Omental fat pad (tissue), 4 donors: ENCODE data around the gene NOC3L. TPM values are rescaled to one million over a fixed set of nuclear protein-coding genes. Genes with fewer than 3 reads are reported as not detected.
"Not testable (repeated sequence)": the region's sequence is repeated elsewhere in the genome, so short reads cannot be mapped to it uniquely, and the experiment has no call there.

Experiments used
- ATAC-seq: fragments of 150-250 bp; one replicate; pipeline ENCODE4 v1.9.1; 2016; ENCODE audit warnings: mild to moderate bottlenecking, moderate library complexity; ENCODE audit not compliant: low FRiP score
- DNase-seq: peaks from one replicate; pipeline ENCODE4 v3.0.0-alpha.2; 2019; ENCODE audit warnings: low spot score
- CTCF ChIP-seq, 3 donors: fragments of 450-650 bp; IDR thresholded peaks; one replicate each; pipeline ENCODE4 v1.5.1; 2016 to 2017; ENCODE audit warnings: antibody characterized with exemption in 3 of 3, mild to moderate bottlenecking in 3 of 3, moderate library complexity in 2 of 3
- total RNA-seq, 4 donors: library from RNA; depleted of rRNA; stranded (reverse); fragments of >200 nt; gene quantifications; one replicate each; pipeline ENCODE4 v1.1.0, GENCODE V29; 2016

NOC3L gene
- total RNA-seq, 4 donors from 2014 or later, result 20.3 to 42.9 (median 23.0) TPM

DNA sequence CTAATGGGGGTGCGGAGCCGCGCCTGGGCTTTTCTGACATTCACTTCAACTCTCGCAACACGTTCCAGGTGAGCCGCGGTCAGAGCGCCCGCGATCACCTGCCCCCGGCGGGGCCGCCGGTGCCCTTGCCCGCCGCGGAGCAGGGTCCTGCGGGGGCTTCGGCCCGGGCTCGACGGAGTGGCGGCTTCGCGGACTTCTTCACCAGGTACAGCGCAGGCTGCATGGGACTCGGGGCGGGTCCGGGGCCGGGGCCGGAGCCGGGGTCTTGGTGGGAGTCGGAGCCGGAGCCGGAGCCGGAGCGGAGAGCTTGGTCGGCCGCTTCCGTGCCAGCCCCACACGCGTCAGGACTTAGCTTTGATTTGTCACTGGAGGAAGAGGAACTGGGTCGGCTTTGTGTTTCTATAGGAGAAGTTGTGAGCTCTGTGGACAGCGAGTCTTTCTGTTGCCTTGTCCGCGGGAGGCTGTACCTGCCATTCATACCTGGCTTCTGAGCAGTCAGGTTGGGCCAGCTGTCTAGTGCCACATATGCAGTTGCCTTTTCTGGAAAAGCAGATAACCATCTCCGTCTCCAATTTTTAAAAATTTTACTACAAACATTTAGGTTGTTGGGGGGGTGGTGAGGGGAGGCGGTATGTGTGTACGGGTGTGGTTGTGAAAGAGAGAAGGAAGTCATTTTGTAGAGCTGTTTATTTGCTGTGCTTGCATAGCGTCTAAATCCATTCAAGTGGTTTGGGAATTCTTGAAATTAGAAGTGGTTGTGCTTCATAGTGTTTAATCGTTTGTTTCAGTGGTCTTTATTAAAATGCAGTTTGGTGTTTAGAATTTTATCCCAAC, 40.9 kb upstream of the NOC3L start:
- ATAC-seq, result peak; percentile 66
- DNase-seq, result peak; percentile 28
- TF ChIP-seq CTCF (IDR thresholded peaks at IDR 0.05), result no peak

- DNase-seq (no peak), ATAC-seq (peak; percentile 47)
Observed at GRCh38 chr10:94402843-94403379, 40.2 kb upstream of the NOC3L start.

GRCh38 chr10:94402204-94402842, 39.6 kb upstream of the NOC3L start, which contains the start of gene TBC1D12:
TSS of gene TBC1D12 (plus strand) at chr10:94402541. CDS start at chr10:94402614, 73 bp downstream.
- DNase-seq (peak; percentile 72), ATAC-seq (peak; percentile 97)
- TF ChIP-seq CTCF (IDR thresholded peaks at IDR 0.05), result no peak

More at GRCh38 chr10:94402843-94403379, 40.2 kb upstream of the NOC3L start:
- TF ChIP-seq CTCF (IDR thresholded peaks at IDR 0.05), result no peak

- DNase-seq (no peak), ATAC-seq (no peak)
- TF ChIP-seq CTCF (IDR thresholded peaks at IDR 0.05), result no peak
Observed at GRCh38 chr10:94398762-94399161, 36.0 kb upstream of the NOC3L start.

DNA sequence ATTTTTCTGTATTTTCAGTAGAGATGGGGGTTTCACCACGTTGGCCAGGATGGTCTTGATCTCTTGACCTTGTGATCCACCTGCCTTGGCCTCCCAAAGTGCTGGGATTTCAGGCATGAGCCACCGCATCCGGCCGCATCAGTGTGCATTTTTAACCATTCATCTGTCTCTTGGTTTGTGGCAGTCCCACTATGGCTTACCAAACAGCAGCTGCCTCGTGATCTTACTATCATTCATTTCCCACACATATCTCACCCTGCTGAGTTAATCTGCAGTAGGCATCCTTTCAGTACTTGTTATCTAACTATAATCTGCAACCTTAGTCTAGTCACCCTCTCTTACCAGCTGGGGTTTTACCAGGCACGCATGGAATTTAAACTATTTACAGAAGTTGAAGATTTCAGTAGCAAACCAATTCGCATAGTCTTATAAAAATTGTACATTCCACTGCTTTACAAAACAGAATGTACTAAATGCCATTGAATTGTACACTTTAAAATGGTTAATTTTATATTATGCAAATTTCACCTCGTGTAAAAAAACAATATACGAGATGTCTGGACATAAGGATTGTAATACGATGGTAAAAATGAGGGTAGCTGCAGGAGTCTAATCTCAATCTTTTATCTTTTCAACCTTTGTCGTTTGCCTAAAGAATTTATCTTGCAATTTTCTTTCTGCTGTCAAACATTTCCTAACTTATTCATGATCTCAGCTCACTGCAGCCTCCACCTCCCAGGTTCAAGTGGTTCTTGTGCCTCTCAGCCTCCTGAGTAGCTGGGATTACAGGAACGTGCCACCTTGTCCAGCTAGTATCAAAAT, 35.0 kb upstream of the NOC3L start:
- TF ChIP-seq CTCF (IDR thresholded peaks at IDR 0.05), result no peak
- no peak for ATAC-seq
- DNase-seq, result no peak

DNA sequence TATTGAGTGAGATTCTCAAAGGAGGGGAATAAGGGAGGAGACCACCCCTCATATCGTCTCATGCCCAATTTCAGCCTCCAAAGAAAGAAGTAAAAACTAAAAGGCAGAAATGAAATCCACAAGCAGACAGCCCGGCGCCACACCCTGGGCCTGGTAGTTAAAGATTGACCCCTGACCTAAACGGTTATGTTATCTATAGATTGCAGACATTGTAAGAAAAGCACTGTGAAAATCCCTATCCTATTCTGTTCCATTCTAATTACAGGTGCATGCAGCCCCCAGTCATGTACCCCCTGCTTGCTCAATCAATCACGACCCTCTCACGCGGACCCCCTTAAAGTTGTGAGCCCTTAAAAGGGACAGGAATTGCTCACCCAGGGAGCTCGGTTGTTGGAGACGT, 29.4 kb upstream of the NOC3L start:
- ATAC-seq, DNase-seq: not testable (repeated sequence)

- ATAC-seq, DNase-seq: not testable (repeated sequence)
Observed at GRCh38 chr10:94385733-94386132, 23.0 kb upstream of the NOC3L start.
